GM12891 (cell line): ENCODE measurements around the gene ATP5PO.

Experiments used
- PAX5 ChIP-seq: IDR thresholded peaks from 2 replicates; pipeline ENCODE4 v1.6.1; 2011; ENCODE audit warnings: low read length, moderate library complexity, mild to moderate bottlenecking; ENCODE audit not compliant: insufficient read depth, severe bottlenecking
- POLR2A ChIP-seq: IDR thresholded peaks from 2 replicates; pipeline ENCODE4 v1.6.1; 2011; ENCODE audit warnings: low read depth, low read length, control low read depth
- POLR2AphosphoS5 ChIP-seq: IDR thresholded peaks from 2 replicates; pipeline ENCODE4 v1.6.1; 2011; ENCODE audit warnings: low read depth, low read length, control low read depth
- TAF1 ChIP-seq: IDR thresholded peaks from 2 replicates; pipeline ENCODE4 v1.6.1; 2011; ENCODE audit warnings: low read depth, low read length, control low read depth

- no peak for TF ChIP-seq TAF1
- no peak for TF ChIP-seq POLR2AphosphoS5
- TF ChIP-seq PAX5: no peak
- no peak for TF ChIP-seq POLR2A
Measured at GRCh38 chr21:33866826-33867225, 48.8 kb downstream of the ATP5PO start.
